GM19438 (cell line): ENCODE data around the gene RALGPS1.

Source experiments
- ATAC-seq: cut with Tn5 transposase; IDR thresholded peaks from one replicate; pipeline ENCODE4 v1.9.1; 2021; ENCODE audit warnings: low read depth; ENCODE audit not compliant: unreplicated experiment

RALGPS1 gene

GRCh38 chr9:127049044-127049443, 134.5 kb downstream of the RALGPS1 start:
- ATAC-seq = peak; percentile 60

- ATAC-seq = no peak
Measured at GRCh38 chr9:127049581-127049980, 135.0 kb downstream of the RALGPS1 start.

GRCh38 chr9:127050152-127050551, 135.6 kb downstream of the RALGPS1 start:
- ATAC-seq = no peak

GRCh38 chr9:127050591-127051001, 136.0 kb downstream of the RALGPS1 start:
- no peak for ATAC-seq

- ATAC-seq = no peak
Measured at GRCh38 chr9:127051881-127052595, 137.5 kb downstream of the RALGPS1 start.

- ATAC-seq = no peak
Measured at GRCh38 chr9:127053057-127053821, 138.7 kb downstream of the RALGPS1 start.

GRCh38 chr9:127053960-127054359, 139.4 kb downstream of the RALGPS1 start:
- ATAC-seq = no peak

- ATAC-seq = no peak
Measured at GRCh38 chr9:127055745-127056402, 141.3 kb downstream of the RALGPS1 start.

GRCh38 chr9:127056446-127056845, 141.9 kb downstream of the RALGPS1 start:
- no peak for ATAC-seq

GRCh38 chr9:127058011-127058644, 143.5 kb downstream of the RALGPS1 start:
- ATAC-seq = no peak

GRCh38 chr9:127058645-127059021, 144.1 kb downstream of the RALGPS1 start:
- no peak for ATAC-seq

- no peak for ATAC-seq
Measured at GRCh38 chr9:127059030-127059429, 144.4 kb downstream of the RALGPS1 start.

GRCh38 chr9:127059765-127060361, 145.3 kb downstream of the RALGPS1 start:
- ATAC-seq = no peak

- ATAC-seq = no peak
Measured at GRCh38 chr9:127061411-127061810, 146.8 kb downstream of the RALGPS1 start.

- ATAC-seq = no peak
Measured at GRCh38 chr9:127064335-127064734, 149.8 kb downstream of the RALGPS1 start.

GRCh38 chr9:127065592-127065991, 151.0 kb downstream of the RALGPS1 start:
- ATAC-seq = no peak

- no peak for ATAC-seq
Measured at GRCh38 chr9:127066060-127066850, 151.7 kb downstream of the RALGPS1 start.

GRCh38 chr9:127066851-127067136, 152.2 kb downstream of the RALGPS1 start:
- no peak for ATAC-seq

GRCh38 chr9:127067603-127068220, 153.1 kb downstream of the RALGPS1 start:
- no peak for ATAC-seq
